Activated CD4-positive, alpha-beta T cell treated with anti-CD3 and anti-CD28 coated beads for 1 hour (primary cell): ENCODE measurements around the gene LAMC3.
"Not testable (repeated sequence)": the region's sequence is repeated elsewhere in the genome, so short reads cannot be mapped to it uniquely, and the experiment has no call there.

ENCODE experiments used
- DNase-seq: peaks from one replicate; pipeline ENCODE4 v3.0.0-alpha.2; 2020

Gene LAMC3

DNA sequence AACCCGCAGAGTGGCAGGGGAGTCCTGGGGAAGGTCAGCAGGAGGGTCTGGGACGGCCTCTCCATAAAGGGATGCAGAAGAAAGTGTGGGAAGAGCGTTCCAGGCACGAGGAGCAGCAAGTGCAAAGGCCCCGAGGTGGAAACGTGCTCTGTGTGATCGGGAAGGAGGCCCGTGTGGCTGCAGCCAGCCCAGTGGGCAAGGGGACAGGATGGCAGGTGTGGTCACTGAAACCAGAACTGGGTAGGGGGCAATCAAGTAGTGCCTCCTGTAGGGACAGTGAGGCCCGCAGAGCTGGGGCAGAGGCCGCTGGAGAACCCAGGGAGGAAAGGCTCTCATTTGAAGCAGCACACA lies 16.3 kb upstream of the LAMC3 start:
- DNase-seq = no peak

DNA sequence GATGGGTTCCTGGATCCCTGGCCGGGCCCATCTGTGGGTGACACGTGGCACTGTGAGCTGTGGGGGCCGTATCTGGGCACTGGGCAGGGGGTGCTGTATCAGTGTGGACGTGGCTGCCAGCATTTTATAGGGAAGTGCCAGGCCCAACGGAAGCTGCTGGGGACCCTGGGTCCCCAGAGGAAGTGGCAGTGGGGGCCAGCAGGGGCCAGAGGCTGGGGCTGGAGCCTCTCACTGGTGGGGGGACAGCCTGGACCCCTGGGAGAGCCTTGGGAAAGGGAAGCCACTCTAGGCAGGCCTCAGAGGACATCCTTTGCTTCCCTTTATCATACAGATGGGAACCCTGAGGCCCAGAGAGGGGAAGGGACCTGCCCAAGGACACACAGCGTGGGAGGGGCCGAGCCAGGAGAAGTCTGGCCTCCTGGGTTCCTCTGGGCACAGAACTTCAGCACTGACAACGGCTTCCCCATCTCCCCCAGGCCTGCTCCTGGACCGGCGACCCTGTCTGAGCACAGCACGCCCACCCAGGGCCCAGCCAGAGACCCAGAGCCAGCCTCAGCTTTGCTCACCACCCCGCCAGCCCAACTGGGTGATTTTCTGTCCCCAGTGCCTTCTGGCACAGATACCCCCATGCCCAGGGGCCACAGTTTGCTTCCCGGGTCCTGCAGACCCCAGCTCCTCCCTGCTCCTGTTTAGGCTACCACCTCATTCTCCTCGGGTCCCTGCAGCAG lies 15.5 kb upstream of the LAMC3 start:
- no peak for DNase-seq

DNA sequence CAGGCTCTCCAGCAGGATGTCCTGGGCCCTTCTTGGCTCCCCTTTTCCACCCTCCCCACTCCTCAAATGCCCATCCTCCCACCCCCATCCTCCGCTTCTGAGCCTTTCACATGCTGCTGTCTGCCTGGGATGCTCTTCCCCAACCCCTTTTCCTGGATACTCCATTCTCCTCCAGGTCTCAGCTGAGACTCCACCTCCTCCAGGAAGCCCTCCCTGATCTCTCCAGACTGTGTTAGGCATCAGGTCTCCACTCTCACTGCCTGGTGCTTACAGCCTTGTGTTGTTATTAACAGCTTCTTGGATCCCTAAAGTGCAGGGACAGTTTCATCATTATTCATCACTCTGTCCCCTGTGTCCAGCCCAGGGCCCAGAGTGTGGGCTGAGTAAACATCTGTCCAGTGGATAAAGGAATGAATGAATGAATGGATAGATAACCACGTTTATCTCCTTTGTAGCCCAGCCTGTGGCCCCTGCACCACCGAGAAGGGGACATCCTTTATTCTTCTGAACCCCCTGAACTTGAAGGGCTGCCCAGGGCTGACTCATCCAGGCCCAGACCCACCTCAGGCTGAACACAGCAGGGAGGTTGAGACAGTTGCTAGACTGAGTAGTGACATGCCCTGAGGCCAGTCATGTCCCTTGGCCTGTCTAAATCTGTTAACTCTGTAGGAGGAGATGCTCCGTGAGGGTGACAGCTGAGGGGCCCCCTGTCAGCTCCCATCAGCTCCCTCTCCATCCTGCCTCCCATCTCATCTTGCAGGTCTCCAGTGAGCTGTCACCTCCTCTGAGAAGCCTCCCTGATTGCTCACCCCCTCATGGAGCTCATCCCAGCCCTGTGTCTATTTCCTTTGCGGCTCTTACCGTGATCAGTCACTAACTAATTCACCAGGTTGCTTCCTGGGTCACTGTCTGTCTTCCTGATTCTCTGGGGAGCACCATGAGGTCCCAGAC lies 14.6 kb upstream of the LAMC3 start:
- DNase-seq = no peak

DNA sequence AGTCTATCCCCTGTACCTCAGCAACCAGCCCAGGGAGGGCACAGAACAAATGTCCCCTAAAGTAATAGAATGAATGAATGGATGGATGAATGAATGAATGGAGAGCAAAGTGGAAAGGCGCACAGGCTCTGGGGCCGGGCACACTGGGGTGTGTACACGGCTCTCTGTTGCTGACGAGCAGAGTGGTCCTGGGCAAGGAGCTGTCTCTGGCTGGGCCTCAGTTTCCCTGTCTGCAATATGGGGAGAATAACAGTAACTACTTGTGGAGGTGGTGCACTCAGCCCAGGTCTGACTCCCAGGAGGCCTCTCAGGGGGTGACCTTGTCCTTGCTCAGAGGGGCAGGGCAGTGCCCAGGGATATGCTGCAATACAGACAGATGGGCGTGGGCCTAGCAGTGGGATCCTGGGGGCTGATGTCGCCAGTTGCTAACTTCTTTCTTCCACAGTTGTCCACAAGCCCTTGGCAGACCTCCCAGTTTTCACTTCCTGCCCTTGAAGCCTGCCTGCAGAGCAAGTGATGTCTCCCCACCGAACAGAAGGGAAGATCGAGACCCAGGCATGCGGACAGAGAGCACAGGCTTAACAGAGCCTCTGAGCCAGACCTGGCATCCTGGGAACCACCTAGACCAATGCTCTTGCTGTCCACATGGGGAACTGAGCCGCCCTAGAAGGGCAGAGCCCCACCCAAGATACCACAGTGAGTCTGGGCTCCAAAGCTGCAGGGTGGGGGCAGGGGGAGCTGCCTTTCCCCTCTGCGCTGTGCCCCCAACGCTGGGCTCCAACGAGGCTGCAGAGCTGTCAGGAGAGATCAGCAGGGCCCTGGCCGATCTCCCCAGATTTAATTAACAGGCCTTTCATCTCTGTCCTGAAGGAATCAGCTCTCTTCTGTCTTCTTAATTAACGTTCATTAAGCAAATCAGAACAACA lies 13.6 kb upstream of the LAMC3 start:
- no peak for DNase-seq

DNA sequence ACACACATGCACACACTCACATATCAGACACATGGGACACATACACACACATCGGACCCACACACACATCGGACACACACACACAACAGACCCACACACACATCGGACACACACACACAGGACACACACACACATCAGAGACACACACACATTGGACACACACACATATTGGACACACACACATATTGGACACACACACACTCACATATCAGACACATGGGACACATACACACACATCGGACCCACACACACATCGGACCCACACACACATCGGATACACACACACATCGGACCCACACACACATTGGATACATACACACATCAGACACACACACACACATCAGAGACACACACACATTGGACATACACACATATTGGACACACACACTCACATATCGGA lies 12.8 kb upstream of the LAMC3 start:
- no peak for DNase-seq

DNA sequence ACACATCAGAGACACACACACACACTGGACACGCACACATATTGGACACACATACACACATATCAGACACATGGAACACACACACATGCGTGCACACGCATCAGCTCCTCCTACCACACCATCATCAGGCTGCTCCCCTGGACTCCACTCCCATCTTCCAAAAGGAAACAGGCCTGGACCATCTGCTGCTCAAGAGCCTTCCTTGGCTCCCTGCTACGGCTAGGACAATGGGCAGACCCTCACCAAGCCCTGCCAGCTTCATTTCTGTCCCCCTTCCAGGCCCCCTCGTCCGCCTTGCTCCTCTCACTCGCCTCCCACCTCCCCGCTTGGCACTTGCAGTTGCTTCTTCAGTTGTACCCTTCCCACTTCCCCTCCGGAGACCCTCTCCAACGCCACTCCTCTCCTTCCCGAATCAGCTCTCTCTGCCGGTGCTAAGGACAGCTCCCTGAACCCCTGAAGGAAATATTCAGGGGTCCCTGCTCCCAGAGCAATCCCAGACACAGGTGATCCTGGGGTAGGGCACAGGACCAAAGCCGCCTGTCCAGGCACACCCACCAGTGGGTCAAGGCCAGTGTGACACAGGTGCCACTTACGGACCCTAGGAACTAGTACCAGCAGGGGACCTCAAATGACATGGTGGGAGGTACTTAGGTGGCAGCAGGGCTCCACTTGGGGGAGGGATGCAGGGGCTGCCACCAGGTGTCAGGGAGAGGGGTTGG lies 12.1 kb upstream of the LAMC3 start:
- DNase-seq = no peak

DNA sequence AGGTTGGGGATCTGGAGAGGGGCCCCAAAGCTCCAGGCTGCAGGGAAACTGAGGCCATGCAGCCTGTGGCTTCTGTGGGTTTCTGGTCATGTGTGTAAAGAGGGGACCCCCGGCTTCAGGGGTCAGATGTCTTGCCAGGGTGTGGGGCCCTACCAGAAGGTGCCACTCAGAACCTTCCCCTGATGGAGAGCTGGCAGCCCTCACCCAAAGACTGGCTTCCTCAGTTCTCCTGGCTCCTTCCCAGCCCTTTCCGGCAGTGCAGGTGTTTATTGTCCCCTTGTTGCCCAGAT lies 11.6 kb upstream of the LAMC3 start:
- no peak for DNase-seq

DNA sequence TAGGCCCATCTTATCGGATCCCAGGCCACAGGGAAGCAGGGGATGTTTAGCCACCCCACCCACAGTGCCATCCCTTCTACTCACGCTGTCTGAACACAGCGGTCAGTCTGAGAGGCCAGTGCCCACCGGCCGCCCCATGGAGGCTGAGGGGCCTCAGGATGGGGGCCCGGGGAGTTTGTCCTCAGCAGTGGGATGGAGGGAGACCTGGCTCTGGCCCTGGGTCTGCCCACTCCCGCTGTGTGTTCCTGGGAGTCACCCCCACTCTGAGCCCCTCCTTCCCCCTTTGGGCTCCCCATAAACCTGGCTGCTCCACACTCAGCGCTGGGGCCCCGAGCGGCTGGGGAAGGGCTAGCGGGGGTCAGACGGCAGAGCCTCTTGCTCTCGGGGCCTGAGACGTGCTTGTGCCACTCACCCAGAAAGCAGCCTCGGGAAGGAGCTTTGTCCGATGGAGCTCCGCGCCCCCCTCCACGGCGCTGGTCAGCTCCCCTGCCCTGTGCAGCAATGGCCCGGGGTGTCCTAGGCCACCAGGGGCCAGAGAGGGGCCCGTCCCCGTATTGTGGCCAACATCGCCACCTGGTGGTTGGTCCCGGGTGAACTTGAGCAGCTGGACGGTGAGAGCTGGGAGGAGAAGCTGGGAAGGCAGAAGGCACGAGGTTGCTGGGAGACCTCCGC lies 10.9 kb upstream of the LAMC3 start:
- DNase-seq = no peak

DNA sequence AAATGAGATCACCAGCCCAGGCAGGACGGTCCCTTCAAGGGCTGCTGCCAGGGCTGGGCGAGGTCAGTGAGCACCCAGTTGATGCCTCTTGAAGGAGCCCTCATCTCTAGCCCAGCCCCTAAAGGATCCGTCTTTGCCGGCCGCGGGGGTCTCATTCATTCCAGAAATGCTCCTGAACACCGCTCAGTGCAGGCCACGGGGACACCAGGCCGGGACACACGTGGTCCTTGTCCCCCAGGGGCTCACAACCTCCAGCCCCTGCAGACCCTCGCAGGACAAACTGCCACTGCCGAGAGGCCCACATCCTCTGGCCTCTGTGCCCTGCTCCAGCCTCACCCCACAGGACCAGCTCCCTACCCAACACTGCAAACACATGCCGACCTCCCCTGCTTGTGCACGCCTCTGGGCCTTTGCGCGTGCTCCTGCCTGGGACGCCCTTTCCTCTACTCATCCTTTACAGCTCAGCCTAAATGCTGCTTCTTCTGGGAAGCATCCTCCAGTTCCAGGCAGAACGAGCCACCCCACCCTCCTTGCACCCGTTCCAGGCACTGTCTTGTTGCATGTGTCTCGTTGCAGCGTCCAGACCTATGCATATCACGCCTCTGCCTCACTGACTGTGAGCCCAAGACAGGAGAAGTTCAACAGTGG lies 10.3 kb upstream of the LAMC3 start:
- DNase-seq = no peak

DNA sequence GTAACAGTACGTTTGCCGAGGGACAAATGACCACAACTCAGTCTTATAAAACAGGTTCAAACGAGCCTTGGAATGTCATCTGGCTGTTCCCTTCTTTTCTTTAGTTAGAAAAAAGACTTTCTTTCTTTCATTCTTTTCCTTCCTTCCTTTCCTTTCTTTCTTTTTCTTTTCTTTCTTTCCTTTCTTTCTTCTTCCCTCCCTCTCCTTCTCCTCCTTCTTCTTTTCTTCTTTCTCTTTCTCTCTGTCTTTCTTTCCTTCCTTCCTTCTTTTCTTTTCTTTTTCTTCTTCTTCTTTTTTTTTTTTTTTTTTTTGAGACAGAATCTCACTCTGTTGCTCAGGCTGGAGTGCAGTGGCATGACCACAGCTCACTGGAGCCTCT lies 9.7 kb upstream of the LAMC3 start:
- DNase-seq = no peak

DNA sequence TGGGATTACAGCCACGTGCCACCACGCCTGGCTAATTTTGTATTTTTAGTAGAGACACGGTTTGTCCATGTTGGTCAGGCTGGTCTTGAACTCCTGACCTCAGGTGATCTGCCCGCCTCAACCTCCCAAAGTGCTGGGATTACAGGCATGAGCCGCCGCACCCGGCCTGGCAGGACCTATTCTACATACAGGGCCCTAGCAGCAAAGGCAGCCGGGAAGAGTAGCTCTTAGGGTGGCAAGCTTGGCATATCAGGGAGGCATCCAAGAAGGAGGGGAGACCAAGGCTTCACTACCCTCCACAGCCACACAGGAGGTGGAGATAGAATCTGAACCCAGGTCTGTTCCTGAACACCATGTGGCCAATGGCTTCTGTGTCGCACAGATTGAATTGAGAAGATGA lies 8.4 kb upstream of the LAMC3 start:
- DNase-seq = not testable (repeated sequence)

DNA sequence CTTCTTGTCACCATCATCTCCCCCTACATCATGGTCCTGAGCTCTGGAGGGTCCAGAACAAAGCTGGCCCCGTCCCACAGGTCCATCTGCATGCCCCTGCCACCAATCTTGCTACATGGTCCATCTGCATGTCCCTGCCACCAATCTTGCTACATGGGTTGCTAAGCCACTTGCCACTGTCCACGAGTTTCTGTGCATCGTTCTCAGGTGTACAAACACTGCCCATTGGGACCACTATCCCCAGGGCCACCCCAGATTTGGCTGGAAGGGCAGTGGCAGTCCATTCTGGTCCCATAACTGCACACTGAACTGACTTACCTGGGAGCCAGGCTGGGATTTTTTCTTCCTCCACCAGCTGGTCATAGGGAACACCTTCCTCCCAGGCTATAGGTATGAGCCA lies 8.0 kb upstream of the LAMC3 start:
- DNase-seq = no peak

DNA sequence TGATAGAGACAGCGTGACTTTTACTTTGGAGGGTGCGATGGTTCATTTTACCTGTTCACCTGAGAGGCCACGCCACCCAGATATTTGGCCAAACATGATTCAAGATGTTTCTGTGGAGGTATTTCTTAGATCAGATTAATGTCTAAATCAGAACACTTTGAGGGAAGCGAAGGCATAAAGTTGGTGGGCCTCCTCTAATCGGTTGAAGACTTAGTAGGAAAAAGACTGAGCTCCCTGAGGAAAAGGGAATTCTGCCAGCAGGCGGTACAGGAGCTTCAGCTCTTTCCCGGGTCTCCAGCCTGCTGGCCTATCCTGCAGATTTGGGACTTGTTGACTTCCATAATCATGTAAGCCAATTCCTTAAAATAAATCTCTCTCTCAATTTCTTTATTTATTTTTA lies 7.0 kb upstream of the LAMC3 start:
- DNase-seq = no peak

DNA sequence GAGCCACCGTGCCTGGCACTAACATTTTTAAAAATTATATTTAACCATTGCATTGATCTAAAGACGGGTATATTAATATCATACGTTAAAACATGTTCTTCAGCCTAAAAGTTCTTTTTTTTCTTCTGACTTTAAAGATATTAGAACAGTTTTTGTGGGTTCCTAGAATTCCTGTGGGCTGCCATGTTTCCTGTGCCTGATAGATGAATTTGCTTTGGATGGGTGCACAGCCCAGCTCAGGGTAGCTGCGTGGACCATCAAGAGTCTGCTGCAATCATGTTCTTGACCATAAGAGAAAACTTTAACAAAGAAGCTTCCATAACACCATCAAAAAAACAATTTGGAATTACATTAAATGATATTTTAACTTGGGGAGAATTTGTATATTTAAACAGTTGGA lies 2.4 kb upstream of the LAMC3 start:
- no peak for DNase-seq

DNA sequence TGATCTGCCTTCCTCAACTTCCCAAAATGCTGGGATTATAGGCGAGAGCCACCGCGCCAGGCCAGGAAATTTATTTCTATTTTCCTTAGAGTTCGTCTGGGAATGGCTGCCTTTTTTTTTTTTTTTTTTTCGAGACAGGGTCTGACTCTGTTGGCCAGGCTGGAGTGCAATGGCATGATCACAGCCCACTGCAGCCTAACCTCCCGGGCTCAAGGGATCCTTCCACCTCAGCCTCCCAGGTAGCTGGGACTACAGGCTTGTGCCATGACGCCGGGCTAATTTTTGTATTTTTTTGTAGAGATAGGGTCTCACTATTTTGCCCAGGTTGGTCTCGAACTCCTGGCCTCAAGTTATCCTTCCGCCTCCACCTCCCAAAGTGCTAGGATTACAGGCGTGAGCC lies 888 bp upstream of the LAMC3 start:
- DNase-seq = no peak

DNA sequence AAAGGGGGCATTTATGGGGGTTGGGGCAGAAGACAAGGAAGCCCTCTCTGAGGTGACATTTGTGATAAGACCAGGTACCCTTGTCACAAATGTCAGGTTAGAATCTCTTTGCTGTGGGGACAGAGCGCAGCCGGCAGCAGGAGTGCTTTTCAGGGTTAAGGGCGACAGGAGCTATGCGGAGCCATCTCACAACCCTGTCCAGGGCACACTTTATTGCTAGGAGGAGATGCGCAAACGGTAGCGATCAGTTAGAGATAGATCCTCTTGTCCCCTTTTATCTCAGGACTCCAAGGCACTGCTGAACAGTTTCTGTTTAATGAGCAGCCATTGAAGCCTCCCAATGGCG lies 438 bp upstream of the LAMC3 start:
- DNase-seq = no peak

DNA sequence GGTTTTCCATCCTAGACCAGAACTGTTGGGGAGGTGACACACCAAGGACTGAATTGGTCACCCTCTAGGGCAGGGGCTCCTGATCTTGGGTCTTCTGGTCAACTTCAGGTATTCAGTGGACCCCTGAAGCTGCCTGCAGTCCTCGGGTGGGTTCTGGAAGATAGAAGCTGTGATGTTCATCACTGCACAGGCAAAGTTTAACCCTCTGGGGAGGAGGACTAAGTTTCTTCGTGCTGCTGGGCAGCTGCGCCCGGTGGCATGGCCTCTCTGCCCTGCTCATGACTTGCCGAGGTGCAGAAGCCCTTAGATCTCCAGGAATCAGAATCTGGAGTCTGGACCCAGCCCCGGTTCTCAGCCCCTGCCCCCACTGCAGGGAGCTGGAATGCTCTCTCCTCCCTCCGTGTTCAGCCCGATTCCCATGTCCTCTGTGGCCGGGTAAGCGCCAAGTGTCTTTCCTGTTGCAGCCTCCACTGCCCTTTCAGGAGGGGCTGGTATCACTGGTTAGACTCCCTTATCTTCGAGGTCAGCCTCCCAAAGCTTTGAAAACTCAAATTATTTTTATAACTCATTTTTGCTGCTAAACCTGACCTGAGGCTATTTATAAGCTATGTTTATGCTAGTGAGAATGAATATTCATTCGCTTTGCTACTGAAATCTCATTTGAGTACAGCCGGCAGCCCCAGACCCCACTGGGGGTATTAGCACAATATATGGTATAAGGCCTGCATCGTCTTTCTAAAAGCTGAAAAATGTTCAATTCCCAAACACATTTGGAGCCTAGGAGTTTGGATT lies 1.7 kb downstream of the LAMC3 start:
- no peak for DNase-seq

DNA sequence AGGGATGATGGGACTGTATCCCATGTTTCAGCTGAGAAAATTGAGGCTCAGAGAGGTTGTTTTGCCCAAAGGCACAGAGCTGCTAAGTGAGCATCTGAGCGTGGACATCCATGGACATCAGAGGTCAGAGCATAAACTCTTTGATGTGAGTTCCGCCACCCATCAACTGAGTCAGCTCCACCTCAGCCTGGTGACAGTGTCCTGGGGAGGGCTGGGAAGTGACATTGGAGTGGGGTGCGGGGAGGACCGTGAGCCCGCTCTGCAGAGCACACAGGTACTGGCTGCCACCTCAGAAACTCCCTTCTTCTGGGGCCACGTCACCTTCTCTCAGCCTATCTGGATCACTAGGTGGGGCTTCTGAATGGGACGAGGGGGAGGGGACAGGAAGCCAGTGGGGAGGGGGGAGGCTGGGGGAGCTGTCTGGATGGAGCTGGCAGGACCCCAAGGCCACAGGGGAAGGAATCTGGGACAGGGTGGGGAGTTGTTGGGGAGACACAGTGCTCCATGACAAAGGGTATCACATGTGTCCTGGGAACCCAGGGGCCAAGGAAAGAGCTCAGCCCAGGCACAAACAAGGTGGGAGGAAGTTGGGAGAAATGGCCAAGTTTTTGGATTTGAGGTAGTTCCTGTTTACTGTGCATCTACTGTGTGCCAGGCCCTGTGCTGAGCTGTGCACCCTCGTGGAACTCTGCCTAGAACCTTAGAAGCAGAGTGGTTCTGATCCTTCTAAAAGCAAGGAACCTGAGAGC lies 2.5 kb downstream of the LAMC3 start:
- DNase-seq = no peak

DNA sequence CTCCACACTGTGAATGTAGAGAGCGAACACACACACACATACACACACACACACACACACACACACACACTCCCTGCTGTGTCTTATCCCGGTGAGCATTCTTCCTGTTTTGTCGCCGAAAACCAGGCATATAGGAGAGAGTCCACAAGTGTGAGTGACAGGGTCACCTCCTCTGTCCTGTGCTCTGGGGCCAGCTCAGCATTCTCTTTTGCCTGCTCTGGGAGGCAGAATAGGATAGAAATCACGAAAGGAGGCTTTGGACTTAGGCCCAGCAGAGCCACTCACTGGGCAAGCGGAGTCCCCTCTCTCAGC lies 3.0 kb downstream of the LAMC3 start:
- no peak for DNase-seq

DNA sequence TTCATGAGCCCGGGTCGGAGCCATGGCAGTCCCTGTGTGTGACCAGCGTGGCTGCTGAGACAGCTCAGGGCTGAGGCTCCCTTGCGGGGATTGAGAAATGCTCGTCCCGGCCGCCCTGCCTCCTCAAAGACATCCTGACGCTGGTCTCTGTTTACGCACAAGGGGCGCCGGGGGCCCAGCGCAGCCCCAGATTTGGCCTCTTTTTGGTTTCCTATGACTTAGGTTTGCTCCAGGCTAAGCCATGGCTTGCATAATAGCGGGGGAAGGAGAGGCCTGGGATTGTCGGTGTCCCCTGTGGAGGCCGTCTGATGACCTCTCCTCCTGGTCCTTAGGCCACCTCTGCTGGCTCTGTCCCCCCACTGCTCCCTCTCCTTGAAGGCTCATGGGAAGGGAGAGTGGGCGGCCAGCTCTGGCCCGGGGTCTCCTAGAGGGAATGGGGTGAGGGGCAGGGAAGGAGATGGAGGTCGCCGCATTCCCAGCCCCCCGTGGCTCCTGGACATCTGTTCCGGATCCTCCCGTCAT lies 3.5 kb downstream of the LAMC3 start:
- DNase-seq = no peak
